Embryonic facial prominence (tissue), 1 donor: ENCODE data around the gene KLHL18.
"Not testable (repeated sequence)": the region's sequence is repeated elsewhere in the genome, so short reads cannot be mapped to it uniquely, and the experiment has no call there.

Experiments used
- DNase-seq: peaks from one replicate; pipeline ENCODE4 v3.0.0-alpha.2; 2016; ENCODE audit errors: extremely low spot score

Gene KLHL18

DNA sequence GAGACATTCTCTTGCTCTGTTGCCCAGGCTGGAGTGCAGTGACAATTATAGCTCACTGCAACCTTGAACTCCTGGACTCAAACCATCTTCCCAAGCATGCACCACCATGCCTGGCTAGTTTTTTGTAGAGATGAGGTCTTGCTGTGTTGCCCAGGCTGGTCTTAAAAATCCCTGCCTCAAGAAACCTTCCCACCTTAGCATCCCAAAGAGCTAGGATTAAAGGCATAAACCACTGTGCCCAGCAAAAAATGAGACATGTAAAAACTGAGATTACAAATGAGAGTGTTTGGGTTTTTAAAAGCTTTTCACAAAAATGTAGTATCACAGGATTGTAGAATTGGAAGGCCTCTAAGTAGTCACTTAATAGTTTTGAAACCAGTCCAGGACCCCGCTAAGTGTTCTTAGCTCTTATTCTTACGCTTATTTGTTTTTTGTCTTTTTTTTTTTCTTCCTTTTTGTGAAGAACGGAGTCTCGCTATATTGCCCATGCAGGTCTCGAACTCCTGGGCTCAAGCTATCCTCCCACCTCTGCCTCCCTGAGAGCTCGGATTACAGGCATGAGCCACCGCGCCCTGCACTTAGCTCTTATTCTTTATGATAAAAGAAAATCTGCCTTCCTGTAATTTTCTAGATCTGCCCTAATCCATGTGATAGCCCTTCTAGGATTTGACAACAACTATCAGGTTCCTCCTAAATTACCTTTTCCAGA, 31.5 kb downstream of the KLHL18 start:
- DNase-seq, result no peak

DNA sequence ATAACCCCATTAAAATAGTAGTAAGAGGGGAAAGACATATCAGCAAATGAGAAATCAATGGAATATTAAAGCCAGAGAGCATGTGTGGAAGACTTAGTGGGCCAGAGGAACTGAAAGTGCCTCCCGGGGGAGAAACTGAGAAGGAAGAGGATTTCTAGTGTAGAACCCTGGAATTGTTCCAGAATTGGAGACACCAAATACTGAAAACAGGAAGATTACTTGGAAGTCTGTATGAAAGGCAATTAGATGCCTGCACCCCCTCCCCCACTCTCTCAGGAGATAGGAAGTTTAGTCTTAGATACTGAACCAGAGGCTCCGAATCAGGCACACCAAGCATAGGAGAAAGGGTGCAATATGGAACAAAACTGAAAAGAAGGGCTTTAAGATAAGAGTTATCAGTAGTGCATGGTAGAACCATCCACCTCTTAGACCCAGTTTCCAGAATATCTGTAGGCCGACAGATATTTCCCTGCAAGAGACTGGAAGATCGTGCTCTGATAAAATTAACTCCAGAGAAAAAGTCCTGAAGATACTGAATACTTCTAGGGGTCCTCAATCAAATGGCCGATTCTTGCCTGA, 32.4 kb downstream of the KLHL18 start:
- DNase-seq, result no peak

DNA sequence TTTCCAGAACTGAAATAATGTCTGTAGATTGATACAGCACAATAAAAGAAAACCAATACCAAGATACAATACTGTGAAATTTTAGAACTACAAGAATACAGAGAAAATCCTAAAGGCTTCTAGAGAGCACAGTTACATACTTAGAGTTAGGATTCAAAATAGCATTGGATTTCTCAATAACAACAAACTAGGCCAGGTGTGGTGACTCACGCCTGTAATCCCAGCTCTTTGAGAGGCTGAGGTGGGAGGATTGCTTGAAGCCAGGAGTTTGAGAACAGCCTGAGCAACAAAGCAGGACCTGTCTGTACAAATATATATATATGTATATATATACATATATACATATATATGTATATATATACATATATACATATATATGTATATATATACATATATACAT, 33.4 kb downstream of the KLHL18 start:
- not testable (repeated sequence) for DNase-seq

DNA sequence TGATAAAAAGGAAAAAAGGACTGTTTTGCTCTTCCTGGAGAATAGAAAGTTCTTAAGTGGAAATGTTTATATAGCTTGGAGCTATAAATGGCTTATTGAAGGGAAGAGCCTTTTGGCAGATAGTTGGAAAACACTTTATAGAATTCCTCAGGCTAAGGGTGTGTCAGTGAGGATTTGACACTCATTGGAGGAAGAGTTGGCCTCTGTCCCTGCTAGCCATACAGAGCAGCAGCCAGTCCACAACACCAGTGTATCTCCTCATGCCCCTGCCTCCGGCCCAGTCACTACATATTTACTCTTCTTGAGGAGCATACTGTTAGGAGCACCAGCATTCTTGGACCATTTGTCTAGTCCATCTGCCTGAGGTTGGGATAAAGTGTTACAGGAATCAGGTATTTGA, 36.2 kb downstream of the KLHL18 start:
- no peak for DNase-seq

DNA sequence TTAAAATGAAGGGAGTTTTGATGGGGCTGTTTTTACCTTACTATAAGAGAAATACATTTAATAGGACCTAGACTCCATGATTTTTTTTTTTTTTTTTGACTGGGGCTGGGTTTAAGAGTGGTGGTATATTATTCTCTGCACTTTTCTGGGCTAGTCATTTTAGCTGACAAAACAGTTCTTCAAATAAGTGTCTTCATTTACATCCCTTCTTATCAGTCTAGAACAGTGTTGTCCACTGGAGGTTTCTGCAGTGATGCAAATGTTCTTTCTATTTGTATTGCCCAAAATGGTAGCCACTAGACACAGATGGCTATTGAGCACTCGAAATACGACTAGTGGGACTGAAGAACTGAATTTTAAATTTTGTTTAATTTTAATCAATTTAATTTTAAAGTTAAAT, 37.2 kb downstream of the KLHL18 start:
- no peak for DNase-seq

DNA sequence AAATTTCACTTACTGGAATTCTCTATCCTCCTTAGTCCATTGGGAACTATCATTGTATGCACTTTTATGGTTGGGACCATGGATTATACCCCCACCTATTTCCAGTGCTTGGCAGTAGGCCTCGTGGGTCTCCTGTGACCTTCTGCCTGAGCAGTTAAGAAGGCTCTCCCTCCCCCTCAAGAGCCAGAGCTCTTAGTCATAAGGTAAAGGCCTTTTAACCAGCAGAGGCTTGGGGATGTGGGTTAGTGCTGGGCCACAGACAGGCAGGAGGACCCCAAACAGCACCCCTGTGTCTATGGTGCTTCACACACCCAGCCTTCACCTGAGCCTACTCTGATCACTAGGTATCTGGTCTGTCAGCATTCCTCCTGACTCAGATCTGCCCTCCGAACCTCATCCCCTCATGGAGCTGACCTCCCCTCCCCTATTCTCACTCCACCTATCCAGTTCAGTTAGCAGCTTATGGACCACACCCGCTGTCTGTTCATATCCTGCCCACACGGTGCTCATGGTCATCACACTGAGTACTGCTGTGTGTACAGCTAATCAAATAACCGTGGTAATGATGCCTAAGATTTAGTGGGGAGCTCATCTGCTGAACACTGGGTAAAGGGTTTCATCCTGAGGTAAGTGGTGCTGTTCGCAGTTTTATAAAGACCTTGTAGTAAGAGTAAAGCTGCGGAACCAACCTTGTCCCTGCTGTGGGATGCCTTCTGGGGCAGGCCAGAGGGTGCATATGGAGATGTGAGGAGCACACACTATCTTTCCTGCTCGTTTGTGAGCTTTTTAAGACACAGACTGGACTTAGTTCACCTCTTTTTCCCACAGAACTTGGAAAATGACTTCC, 40.9 kb downstream of the KLHL18 start:
- DNase-seq, result no peak

DNA sequence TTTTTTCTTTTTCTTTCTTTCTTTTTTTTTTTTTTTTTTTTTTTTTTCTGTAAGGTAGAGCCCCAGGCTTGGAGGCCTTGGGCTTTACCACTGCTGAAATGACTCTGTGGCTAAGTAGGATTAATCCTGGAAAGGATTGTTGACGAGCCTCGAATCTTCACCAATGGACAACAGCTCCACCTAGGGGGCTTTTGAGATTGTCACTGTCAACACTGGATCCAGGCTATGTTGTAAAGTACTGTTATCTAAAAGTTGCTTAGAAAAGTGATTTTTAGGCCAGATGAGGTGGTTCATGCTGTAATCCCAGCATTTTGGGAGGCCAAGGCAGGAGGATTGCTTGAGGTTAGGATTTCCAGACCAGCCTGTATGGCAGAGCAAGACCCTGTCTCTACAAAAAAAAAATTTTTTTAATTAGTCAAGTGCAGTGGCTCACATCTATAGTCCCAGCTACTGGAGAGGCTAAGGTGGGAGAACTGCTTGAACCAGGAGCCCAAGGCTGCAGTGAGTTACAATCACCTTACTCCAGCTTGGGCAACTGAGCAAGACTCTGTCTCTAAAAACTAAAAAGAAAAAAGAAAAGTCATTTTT, 41.6 kb downstream of the KLHL18 start:
- peak; percentile 31 for DNase-seq

DNA sequence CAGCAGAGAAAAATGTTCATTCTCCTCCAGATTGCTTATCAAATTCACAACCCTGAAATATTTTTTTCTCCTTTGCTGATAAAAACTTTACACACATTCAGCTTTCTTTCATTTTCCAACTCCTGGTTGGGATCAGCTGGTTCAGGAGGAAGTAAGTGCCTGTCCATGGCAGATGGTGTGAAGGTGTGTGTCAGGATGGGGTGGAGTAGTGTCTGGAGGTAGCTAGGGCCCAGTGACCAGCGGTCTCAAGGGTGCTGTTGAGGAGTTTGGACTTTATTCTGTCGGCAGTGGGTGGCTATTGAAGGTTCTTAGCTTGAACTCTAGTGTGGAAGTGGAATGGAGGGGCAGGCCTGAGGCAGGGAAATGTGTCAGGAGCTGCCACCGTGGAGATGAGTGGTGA, 51.2 kb downstream of the KLHL18 start:
- DNase-seq, result no peak

DNA sequence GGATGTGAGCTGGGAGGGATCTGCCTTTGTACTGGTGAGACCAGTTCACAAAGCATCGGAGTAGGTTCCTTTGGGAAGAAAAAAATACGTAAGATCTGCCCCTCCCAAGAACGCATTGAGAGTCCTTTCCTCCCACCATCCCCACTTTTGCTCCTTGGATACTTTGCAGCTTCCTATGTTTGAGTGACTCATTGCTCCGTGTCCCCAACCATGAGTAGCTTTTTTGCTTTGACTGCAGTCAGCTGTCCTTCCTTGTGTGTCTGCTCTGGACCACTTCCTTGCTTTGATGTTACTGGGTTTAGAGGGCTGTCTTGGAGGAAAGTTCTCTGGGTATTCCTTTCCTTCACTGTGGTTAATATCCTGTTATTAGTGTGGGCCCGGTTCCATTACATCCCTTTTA, 54.9 kb downstream of the KLHL18 start:
- DNase-seq, result no peak

DNA sequence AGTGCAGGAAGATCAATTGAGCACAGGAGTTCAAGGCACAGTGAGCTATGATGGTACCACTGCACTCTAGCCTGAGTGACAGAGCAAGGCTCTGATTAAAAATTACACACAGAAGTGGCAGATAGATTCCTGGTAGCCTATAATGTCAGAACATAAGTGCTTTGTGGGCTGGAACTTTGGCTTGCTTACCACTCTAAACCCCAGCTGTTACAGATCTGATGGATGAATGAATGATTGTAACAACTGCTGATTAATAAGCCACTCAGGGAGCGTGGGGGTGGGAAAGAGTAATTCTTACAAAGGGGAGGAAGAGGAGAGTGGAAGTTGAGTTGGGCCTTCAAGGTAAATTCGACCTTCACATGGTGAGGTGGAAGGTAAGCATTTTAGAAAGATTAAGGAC, 57.2 kb downstream of the KLHL18 start:
- no peak for DNase-seq

DNA sequence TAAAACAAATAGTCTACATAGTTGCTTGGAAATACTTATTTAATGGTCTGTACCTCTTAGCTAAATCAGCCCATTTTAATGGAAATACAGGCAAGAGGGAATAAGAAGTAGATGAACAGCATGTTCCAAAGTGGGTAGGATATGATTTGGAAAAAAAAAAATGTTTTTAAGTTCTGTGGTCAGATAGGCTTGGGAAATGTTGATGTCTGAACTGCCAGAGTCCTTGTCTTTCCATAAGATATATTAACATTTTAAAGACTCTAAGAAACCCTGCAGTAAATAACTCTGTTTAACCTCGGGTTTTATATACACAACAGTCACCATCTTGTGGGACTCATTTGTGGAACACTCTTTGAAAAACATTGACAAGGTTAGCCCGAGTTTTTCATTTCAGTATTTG, 58.1 kb downstream of the KLHL18 start:
- no peak for DNase-seq

DNA sequence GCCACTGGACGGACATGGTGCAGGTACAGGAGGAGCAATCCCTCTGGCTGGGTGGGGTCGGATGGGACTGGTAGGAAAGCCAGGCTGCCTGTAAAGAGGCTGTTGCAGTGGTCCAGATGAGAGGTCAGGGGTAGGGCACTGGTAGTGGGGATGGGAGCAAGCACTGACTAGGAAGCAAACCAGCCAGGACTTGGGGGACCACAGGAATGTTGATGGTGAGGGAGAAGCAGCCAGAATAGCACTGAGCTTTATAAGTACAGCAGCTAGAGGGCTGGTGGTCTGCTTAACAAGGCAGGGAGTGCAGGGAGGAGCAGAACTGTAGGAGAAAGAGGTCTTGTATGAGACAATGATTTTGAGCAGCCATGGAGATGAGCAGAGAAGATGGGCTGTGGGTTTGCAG, 59.4 kb downstream of the KLHL18 start:
- DNase-seq, result no peak

DNA sequence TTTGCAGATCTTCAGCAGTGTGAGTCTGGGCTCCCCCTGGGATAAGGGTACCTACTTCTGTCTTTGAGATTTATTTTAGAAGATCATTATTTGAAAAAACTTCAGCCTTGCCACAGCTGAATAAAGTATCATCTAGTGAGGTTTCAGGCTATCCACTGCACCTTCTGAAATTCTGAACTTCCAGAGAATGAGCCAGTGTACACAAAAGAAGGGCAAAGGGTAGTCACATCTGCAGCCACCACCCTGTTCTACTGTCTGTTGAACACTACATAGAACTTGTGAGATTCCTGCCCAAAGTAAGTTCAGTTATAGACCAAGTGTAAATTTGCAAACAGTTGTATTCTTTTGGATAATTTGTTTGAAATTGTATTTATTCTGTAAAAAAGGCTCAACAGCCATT, 60.1 kb downstream of the KLHL18 start:
- DNase-seq, result no peak

DNA sequence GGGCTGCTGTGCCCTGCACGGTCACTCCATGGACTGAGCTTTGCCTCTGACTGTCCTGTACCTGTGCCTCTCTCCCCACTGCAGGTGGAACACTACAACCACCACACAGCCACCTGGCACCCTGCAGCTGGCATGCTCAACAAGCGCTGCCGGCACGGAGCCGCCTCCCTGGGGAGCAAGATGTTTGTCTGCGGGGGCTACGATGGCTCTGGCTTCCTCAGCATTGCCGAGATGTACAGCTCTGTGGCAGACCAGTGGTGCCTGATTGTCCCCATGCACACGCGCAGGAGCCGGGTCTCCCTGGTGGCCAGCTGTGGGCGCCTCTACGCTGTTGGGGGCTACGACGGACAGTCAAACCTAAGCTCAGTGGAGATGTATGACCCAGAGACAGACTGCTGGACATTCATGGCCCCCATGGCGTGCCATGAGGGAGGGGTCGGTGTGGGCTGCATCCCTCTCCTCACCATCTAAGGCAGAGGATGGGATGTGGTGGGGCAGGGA, 60.8 kb downstream of the KLHL18 start:
- no peak for DNase-seq

DNA sequence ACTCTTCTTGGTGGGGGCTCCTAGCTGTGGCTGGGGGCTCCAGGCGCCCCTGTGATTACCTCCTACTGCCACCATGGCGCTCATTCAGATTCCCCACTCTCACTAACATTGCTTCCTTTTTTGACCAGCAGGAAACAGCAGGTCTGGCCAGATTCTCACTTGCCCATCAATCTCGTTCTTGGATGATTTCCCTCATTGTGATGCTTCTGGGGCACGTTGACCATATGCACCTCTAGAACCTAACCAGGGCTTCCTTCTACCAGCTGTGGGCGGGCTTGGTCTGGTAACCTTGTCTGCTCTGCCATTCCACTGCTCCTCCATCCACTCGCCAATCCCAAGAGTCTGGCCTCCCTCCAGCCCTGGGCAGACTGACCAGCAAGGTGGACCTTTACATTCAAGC, 62.2 kb downstream of the KLHL18 start:
- DNase-seq, result no peak

DNA sequence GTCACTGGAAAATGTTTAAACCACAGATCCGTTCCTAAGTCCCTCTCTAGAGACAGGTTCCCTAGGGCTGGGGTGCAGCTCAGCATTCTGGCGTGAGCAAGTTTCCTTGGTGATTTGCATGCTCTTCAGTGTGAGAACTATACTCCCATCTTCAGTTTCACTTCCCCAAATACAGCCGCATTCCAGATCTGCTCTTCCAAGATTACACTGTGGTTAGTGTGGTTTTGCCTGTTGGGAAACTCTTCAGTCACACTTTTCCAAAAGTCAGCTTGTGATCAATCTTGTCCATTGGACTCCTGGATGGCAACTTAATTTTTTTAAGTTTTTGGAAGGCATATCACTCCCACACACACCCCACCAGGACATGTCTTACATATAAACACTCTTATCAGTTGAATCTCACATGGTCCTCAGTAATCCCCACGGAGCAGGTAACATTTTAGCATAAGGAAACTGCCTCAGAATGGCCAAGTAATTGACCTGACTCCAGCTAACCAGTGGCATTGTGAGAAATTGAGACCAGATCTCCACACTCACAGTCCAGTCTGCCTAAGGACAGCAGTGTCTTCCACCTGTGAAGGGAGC, 64.6 kb downstream of the KLHL18 start:
- no peak for DNase-seq

DNA sequence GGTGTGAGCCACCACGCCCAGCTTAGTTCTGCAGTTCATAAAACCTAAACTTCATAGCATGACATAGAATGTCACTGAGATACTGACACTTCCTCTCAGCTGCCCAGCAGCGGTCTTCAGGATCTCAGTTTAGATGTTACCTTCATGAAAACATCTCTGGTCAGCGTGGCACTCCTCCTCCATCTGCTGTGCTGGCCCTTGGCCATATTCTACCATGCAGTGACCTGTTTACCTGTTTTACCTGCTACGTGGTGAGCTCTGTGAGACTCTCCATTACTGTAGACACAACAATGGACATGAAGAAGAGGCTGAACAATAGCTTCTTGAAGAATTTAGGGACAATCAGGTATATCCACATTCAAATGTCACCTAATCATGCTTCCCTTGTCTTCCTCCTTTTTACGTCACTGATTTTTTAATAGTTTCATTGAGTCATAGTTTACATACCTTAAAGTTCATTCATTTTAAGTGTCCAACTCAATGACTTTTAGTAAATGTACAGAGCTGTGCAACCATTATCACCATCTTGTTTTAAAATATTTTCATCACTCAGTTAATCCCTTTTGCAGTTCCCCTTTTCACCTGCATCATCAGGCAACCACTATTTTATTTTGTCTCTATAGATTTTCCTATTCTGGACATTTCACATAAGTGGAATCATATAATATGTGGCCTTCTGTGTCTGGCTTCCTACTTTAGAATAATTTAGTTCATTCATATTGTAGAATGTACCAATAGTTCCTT, 65.8 kb downstream of the KLHL18 start:
- DNase-seq, result no peak

DNA sequence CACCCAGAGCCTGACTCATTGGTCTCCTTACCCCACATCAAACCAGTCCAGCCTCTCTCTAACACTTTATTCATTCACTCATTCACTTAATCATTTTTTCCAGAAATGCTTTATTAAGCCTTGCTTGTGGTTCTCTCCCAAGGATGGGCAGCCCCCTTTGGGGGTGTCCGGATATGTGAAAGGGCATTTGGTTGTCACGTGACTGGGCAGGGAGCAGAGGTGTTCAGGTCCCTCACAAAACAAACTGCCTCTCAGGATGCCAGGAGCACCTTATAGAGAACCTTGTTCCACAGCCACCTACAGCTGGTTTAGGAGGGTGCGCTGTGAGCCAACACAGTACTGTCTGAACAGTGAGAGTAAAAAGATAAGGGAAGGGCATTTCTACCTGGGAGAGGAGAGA, 72.3 kb downstream of the KLHL18 start:
- no peak for DNase-seq

DNA sequence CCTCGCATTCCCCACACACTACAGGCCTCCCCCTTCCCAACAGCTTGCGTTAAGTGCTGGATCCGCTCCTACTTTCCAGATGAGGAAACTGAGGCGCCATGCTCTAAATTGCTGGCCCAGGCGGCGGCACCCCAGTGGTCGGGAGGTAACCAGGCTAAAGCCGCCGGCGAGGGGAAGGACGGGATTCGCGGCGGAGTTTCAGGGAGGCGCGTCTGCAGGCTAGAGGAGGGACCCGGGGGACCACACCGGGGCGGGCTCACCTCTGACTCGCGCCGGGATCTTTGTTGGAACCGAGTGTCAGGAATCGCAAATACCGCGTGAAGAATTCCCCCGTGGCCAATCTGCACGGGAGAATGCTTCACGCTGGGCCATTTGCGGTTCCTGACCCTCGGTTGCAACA, 73.5 kb downstream of the KLHL18 start:
- DNase-seq, result no peak

DNA sequence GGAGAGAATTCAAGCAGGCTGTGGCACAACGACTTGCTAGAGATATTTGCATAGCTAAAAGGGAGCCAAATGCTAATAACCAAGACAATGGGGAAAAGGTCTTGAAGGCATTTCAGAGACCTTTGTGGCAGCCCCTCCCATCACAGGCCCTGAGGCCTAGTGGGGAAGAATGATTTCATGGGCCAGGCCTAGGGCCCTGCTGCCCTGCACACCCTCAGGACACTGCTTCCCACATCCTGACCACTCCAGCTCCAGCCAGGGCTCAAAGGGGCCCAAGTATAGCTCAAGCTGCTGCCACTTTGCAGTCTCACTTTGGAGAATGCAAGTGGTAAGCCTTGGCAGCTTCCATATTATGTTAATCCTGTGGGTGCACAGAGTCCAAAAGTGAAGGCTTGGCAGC, 76.6 kb downstream of the KLHL18 start:
- DNase-seq, result no peak

DNA sequence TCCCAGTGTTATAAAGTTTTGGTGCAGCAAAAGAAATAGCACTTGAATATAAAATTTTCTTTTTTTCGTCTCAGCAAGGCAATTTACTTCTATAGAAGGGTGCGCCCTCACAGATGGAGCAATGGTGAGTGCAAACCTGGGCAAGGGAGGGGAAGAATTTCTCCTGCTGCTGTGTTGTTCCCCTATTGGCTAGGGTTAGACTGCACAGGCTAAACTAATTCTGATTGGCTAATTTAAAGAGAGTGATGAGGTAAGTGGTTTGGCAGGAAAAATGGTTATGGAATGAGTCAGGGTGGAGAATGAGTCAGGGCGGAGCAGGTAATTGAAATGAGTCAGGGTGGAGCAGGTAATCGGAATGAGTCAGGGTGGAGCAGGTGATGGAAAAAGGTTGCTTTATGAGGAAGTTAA, 77.4 kb downstream of the KLHL18 start:
- not testable (repeated sequence) for DNase-seq
